IMR-90 (cell line): ENCODE results near the gene TAS2R38. TPM values are rescaled to one million over a fixed set of nuclear protein-coding genes. Genes with fewer than 3 reads are reported as not detected.

Experiments
- ATAC-seq: fragments of 200-7000 bp; cut with Tn5 transposase; 2 replicates; pipeline ENCODE4 v1.9.1; 2020; ENCODE audit warnings: low read depth, mild to moderate bottlenecking, moderate library complexity
- BruUV-seq: library from RNA; stranded (reverse); fragments of 400-500 nt; replicated peaks from 2 replicates; lab custom pipeline; 2021; lab: Mats Ljungman, UMichigan
- CTCF ChIA-PET: fragments of 300-600 bp; formaldehyde crosslinking; extraction: SDS; loops from one replicate; lab custom pipeline; 2021; ENCODE audit warnings: antibody characterized with exemption; lab: Yijun Ruan, JAX
- POLR2A ChIA-PET: fragments of 300-600 bp; sonication (Branson Sonifier 250); formaldehyde crosslinking; loops from one replicate; lab custom pipeline; 2022; ENCODE audit warnings: antibody characterized with exemption; ENCODE audit not compliant: unreplicated experiment; lab: Charles Lee
- DNase-seq: peaks from one replicate; pipeline ENCODE4 v3.0.0; 2013
- H2AFZ ChIP-seq: replicated peaks from 2 replicates; pipeline ENCODE3; 2013; ENCODE audit warnings: low read length, mild to moderate bottlenecking; ENCODE audit not compliant: poor library complexity
- H2AK5ac ChIP-seq: 2 replicates; pipeline ENCODE4 v1.6.1; 2013; ENCODE audit warnings: low read depth, low read length, inconsistent platforms
- H2AK9ac ChIP-seq: replicated peaks from 2 replicates; pipeline ENCODE3; 2013; ENCODE audit warnings: mild to moderate bottlenecking, low read depth, low read length, moderate library complexity; ENCODE audit not compliant: poor library complexity
- H2BK120ac ChIP-seq: 2 replicates; pipeline ENCODE4 v1.6.1; 2013; ENCODE audit warnings: low read depth, low read length, inconsistent platforms
- H2BK15ac ChIP-seq: 3 replicates; pipeline ENCODE4 v1.6.1; 2013; ENCODE audit warnings: low read depth, low read length, inconsistent platforms
- H2BK20ac ChIP-seq: 2 replicates; pipeline ENCODE4 v1.6.1; 2013; ENCODE audit warnings: low read depth, mild to moderate bottlenecking, inconsistent platforms, low read length, moderate library complexity
- H2BK5ac ChIP-seq: 2 replicates; pipeline ENCODE4 v1.6.1; 2013; ENCODE audit warnings: mild to moderate bottlenecking, low read depth, low read length, inconsistent platforms; ENCODE audit not compliant: poor library complexity, severe bottlenecking
- H3K14ac ChIP-seq: replicated peaks from 2 replicates; pipeline ENCODE4 v1.6.1; 2013; ENCODE audit warnings: low read depth, low read length, inconsistent platforms
- H3K18ac ChIP-seq: 2 replicates; pipeline ENCODE4 v1.6.1; 2013; ENCODE audit warnings: low read depth, low read length, control low read depth
- H3K23ac ChIP-seq: 2 replicates; pipeline ENCODE4 v1.6.1; 2013; ENCODE audit warnings: low read depth, low read length, inconsistent platforms
- H3K27ac ChIP-seq: 2 replicates; pipeline ENCODE4 v1.5.1; 2013; ENCODE audit warnings: mild to moderate bottlenecking, control low read depth, low read length; ENCODE audit not compliant: insufficient read depth
- H3K27me3 ChIP-seq: 2 replicates; pipeline ENCODE4 v1.6.1; 2013; ENCODE audit warnings: low read length; ENCODE audit not compliant: control insufficient read depth, insufficient read depth
- H3K36me3 ChIP-seq: 2 replicates; pipeline ENCODE4 v1.6.1; 2013; ENCODE audit warnings: low read length, mixed read lengths; ENCODE audit not compliant: control insufficient read depth, insufficient read depth
- H3K4ac ChIP-seq: 2 replicates; pipeline ENCODE4 v1.6.1; 2013; ENCODE audit warnings: low read depth, low read length, inconsistent platforms
- H3K4me1 ChIP-seq: 2 replicates; pipeline ENCODE4 v1.6.1; 2013; ENCODE audit warnings: low read length, mixed read lengths; ENCODE audit not compliant: control insufficient read depth, insufficient read depth
- H3K4me2 ChIP-seq: 2 replicates; pipeline ENCODE4 v1.6.1; 2013; ENCODE audit warnings: low read depth, mild to moderate bottlenecking, control low read depth, low read length, moderate library complexity
- H3K4me3 ChIP-seq: 2 replicates; pipeline ENCODE4 v1.5.1; 2013; ENCODE audit warnings: low read depth, mild to moderate bottlenecking, control low read depth, low read length, moderate library complexity; ENCODE audit not compliant: insufficient read depth
- H3K56ac ChIP-seq: 2 replicates; pipeline ENCODE4 v1.6.1; 2013; ENCODE audit warnings: low read length, inconsistent platforms; ENCODE audit not compliant: insufficient read depth; ENCODE audit errors: extremely low read depth
- H3K79me1 ChIP-seq, 2 experiments: 2 replicates each; pipeline ENCODE4 v1.6.1; 2013; ENCODE audit warnings: low read length in 2 of 2, inconsistent platforms in 1 of 2, low read depth in 1 of 2
- H3K9ac ChIP-seq: 2 replicates; pipeline ENCODE4 v1.6.1; 2013; ENCODE audit warnings: low read depth, low read length, control low read depth
- H3K9me1 ChIP-seq: 2 replicates; pipeline ENCODE4 v1.6.1; 2013; ENCODE audit warnings: low read length, inconsistent platforms; ENCODE audit not compliant: insufficient read depth
- H3K9me3 ChIP-seq: 2 replicates; pipeline ENCODE4 v1.6.1; 2013; ENCODE audit warnings: low read length; ENCODE audit not compliant: control insufficient read depth, insufficient read depth
- H4K20me1 ChIP-seq: 2 replicates; pipeline ENCODE4 v1.6.1; 2013; ENCODE audit warnings: low read length, inconsistent platforms; ENCODE audit not compliant: insufficient read depth
- H4K5ac ChIP-seq: 2 replicates; pipeline ENCODE4 v1.6.1; 2013; ENCODE audit warnings: mild to moderate bottlenecking, low read depth, low read length, control low read depth
- H4K8ac ChIP-seq, 2 experiments: 2 replicates each; pipeline ENCODE4 v1.6.1; 2013; ENCODE audit warnings: low read depth in 2 of 2, low read length in 2 of 2, control low read depth in 1 of 2, inconsistent platforms in 1 of 2
- H4K91ac ChIP-seq: 2 replicates; pipeline ENCODE4 v1.6.1; 2013; ENCODE audit warnings: low read depth, low read length, inconsistent platforms; ENCODE audit not compliant: insufficient read depth
- CHD1 ChIP-seq: IDR thresholded peaks from 2 replicates; pipeline ENCODE4 v1.6.1; 2012; ENCODE audit warnings: low read depth, low read length, improper control_type of control experiment
- FOS ChIP-seq: fragments of 150-350 bp; IDR thresholded peaks from 2 replicates; pipeline ENCODE4 v1.6.1; 2016; ENCODE audit warnings: low read depth, low read length
- MAFK ChIP-seq: IDR thresholded peaks from 2 replicates; pipeline ENCODE4 v1.6.1; 2012; ENCODE audit warnings: low read depth, low read length, improper control_type of control experiment
- MAZ ChIP-seq: IDR thresholded peaks from 2 replicates; pipeline ENCODE4 v1.6.1; 2012; ENCODE audit warnings: low read depth, mild to moderate bottlenecking, low read length, improper control_type of control experiment, moderate library complexity, borderline replicate concordance
- MXI1 ChIP-seq: IDR thresholded peaks from 2 replicates; pipeline ENCODE4 v1.6.1; 2012; ENCODE audit warnings: low read depth, mild to moderate bottlenecking, low read length, moderate library complexity, borderline replicate concordance
- NFE2L2 ChIP-seq: fragments of 150-350 bp; IDR thresholded peaks from 2 replicates; pipeline ENCODE4 v1.6.1; 2016; ENCODE audit warnings: low read depth, mild to moderate bottlenecking, low read length
- POLR2A ChIP-seq: IDR thresholded peaks from 2 replicates; pipeline ENCODE4 v1.6.1; 2012; ENCODE audit warnings: mild to moderate bottlenecking, low read depth, low read length
- RAD21 ChIP-seq: IDR thresholded peaks from 2 replicates; pipeline ENCODE4 v1.6.1; 2012; ENCODE audit warnings: low read length, improper control_type of control experiment
- RCOR1 ChIP-seq: IDR thresholded peaks from 2 replicates; pipeline ENCODE4 v1.6.1; 2012; ENCODE audit warnings: mild to moderate bottlenecking, low read length, improper control_type of control experiment; ENCODE audit not compliant: insufficient replicate concordance
- RFX5 ChIP-seq: IDR thresholded peaks from 2 replicates; pipeline ENCODE4 v1.8.0; 2012; ENCODE audit warnings: low read depth, mild to moderate bottlenecking, low read length, moderate library complexity
- SMC3 ChIP-seq: fragments of 150-350 bp; IDR thresholded peaks from 2 replicates; pipeline ENCODE4 v1.6.1; 2016; ENCODE audit warnings: low read depth, mild to moderate bottlenecking, antibody characterized with exemption, low read length, moderate library complexity
- WGBS, 2 experiments: methylation state at CpG; one replicate each; pipeline versions ENCODE4 v1.1.5 to v1.1.7; 2013; ENCODE audit warnings: missing lambda C conversion rate in 2 of 2; ENCODE audit not compliant: insufficient read length in 1 of 2; ENCODE audit errors: extremely low coverage in 2 of 2; 5-methylcytosine and 5-hydroxymethylcytosine counted together
- dilution Hi-C: fragments of 300-500 bp; cut with HindIII; formaldehyde crosslinking; loops from one replicate; pipeline ENCODE4 v1.14.3; 2018; ENCODE audit warnings: low sequenced_read_pairs; ENCODE audit not compliant: unreplicated experiment
- in situ Hi-C: fragments of 300-500 bp; cut with MboI; formaldehyde crosslinking; loops from 3 replicates; pipeline ENCODE4 v1.14.3; 2019; ENCODE audit warnings: low sequenced_read_pairs, inconsistent platforms, mixed read lengths
- intact Hi-C: fragments of 100-400 bp; cut with micrococcal nuclease; formaldehyde crosslinking; loops from 2 replicates; pipeline ENCODE4 v1.10.0; 2022
- polyA plus RNA-seq, 3 experiments: library from polyadenylated mRNA; depleted of rRNA; stranded (reverse); fragments of >200 nt; gene quantifications; 2 replicates each; pipeline ENCODE4 v1.2.3, GENCODE V29; 2012; ENCODE audit warnings: low replicate concordance in 1 of 3
- total RNA-seq: library from RNA; depleted of rRNA; stranded (reverse); fragments of >200 nt; gene quantifications from 2 replicates; pipeline ENCODE4 v1.2.3, GENCODE V29; 2012
- TF ChIP-seq, protein P1 (sequence below): conservative IDR thresholded peaks from 2 replicates; pipeline ENCODE4 v1.5.1; 2012; ENCODE audit warnings: mild to moderate bottlenecking, low read depth, low read length, improper control_type of control experiment
- TF ChIP-seq, protein P2 (sequence below): fragments of 150-350 bp; IDR thresholded peaks from 2 replicates; pipeline ENCODE4 v1.6.1; 2017; ENCODE audit warnings: mild to moderate bottlenecking, antibody characterized with exemption, low read length, low read depth
- TF ChIP-seq, protein P3 (sequence below): fragments of 150-350 bp; IDR thresholded peaks from 2 replicates; pipeline ENCODE4 v1.6.1; 2016; ENCODE audit warnings: low read depth, mild to moderate bottlenecking, low read length, moderate library complexity, borderline replicate concordance

TAS2R38 gene
- total and polyA plus RNA-seq, 2 of the 4 experiments (the other 2 are of a cell fraction), result not detected

DNA sequence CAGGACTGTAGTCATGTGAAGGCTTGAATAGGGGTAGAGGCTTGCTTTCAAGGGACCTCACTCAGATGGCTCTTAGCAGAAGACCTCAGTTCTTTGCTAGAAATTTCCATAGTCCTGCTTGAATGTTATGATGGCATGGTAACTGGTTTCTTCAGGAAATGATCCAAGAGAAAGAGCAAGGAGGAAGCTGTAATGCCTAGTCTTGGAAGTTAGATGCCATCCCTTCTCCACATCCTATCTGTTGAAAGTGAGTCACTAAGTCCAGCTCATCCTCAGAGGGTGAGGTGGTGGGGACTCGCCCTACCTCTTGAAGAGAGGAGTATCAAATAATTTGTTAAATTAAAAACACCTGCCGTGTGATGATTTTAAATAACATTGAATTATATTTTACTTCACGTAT, 26.7 kb upstream of the TAS2R38 start:
- Histone ChIP-seq H2AK5ac (no peak overlapping the region), H3K18ac (no peak overlapping the region), H3K4me3 (no peak overlapping the region), H3K56ac (no peak overlapping the region), H3K14ac (no peak overlapping the region), H3K9me3 (peaks cover 11% of the 10 kb centered on the region), H3K27ac (no peak overlapping the region), H3K4me1 (no peaks in the 10 kb centered on the region), H3K4me2 (no peak overlapping the region), H4K20me1 (no peaks in the 10 kb centered on the region), H2BK15ac (no peak overlapping the region), H3K79me1 (no peaks in the 10 kb centered on the region), H2BK120ac (no peak overlapping the region), H4K8ac (no peak overlapping the region), H3K23ac (no peak overlapping the region), H2BK20ac (no peak overlapping the region), H3K9me1 (no peaks in the 10 kb centered on the region), H2AK9ac (no peak overlapping the region), H2AFZ (no peak overlapping the region), H3K36me3 (no peaks in the 10 kb centered on the region), H4K91ac (no peak overlapping the region), H4K5ac (no peak overlapping the region), H3K9ac (no peak overlapping the region), H2BK5ac (no peak overlapping the region), H3K27me3 (no peaks in the 10 kb centered on the region), H3K4ac (no peak overlapping the region)
- DNase-seq (no peak), ATAC-seq (no peak)
- TF ChIP-seq RAD21 (no peak), CHD1 (no peak), FOS (no peak), NFE2L2 (no peak), MAZ (no peak), POLR2A (no peak), SMC3 (no peak), RFX5 (no peak), RCOR1 (no peak), MXI1 (no peak), MAFK (no peak)
- TF ChIP-seq, protein P1, sequence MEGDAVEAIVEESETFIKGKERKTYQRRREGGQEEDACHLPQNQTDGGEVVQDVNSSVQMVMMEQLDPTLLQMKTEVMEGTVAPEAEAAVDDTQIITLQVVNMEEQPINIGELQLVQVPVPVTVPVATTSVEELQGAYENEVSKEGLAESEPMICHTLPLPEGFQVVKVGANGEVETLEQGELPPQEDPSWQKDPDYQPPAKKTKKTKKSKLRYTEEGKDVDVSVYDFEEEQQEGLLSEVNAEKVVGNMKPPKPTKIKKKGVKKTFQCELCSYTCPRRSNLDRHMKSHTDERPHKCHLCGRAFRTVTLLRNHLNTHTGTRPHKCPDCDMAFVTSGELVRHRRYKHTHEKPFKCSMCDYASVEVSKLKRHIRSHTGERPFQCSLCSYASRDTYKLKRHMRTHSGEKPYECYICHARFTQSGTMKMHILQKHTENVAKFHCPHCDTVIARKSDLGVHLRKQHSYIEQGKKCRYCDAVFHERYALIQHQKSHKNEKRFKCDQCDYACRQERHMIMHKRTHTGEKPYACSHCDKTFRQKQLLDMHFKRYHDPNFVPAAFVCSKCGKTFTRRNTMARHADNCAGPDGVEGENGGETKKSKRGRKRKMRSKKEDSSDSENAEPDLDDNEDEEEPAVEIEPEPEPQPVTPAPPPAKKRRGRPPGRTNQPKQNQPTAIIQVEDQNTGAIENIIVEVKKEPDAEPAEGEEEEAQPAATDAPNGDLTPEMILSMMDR, result no peak
- TF ChIP-seq, protein P2, sequence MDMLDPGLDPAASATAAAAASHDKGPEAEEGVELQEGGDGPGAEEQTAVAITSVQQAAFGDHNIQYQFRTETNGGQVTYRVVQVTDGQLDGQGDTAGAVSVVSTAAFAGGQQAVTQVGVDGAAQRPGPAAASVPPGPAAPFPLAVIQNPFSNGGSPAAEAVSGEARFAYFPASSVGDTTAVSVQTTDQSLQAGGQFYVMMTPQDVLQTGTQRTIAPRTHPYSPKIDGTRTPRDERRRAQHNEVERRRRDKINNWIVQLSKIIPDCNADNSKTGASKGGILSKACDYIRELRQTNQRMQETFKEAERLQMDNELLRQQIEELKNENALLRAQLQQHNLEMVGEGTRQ, result no peak
- TF ChIP-seq, protein P3, sequence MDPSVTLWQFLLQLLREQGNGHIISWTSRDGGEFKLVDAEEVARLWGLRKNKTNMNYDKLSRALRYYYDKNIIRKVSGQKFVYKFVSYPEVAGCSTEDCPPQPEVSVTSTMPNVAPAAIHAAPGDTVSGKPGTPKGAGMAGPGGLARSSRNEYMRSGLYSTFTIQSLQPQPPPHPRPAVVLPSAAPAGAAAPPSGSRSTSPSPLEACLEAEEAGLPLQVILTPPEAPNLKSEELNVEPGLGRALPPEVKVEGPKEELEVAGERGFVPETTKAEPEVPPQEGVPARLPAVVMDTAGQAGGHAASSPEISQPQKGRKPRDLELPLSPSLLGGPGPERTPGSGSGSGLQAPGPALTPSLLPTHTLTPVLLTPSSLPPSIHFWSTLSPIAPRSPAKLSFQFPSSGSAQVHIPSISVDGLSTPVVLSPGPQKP, result no peak
- in situ Hi-C loops (no loop called here), dilution Hi-C loops (no loop called here), intact Hi-C loops (no loop called here)
- ChIA-PET POLR2A (no interaction called here), CTCF (no interaction called here)
- no CpG with 5 or more reads among the region's 3 CpGs for WGBS, 2 experiments
- BruUV-seq, result no TSS peak
